ENCODE results near the gene TEX35.
"Not testable (repeated sequence)": the region's sequence is repeated elsewhere in the genome, so short reads cannot be mapped to it uniquely, and the experiment has no call there.

The TEX35 gene

GRCh38 chr1:178541829-178542553 lies 29.1 kb downstream of the TEX35 start:
- no peak for DNase-seq (ENCODE audit: low spot score)

- peak; percentile 99 for DNase-seq (ENCODE audit: low spot score)
Measured at GRCh38 chr1:178542554-178543289, 29.8 kb downstream of the TEX35 start.

- no peak for DNase-seq (ENCODE audit: low spot score)
Measured at GRCh38 chr1:178543290-178543607, 30.3 kb downstream of the TEX35 start.

- no peak for DNase-seq (ENCODE audit: low spot score)
Measured at GRCh38 chr1:178544531-178544930, 31.6 kb downstream of the TEX35 start.

GRCh38 chr1:178548108-178548507 lies 35.2 kb downstream of the TEX35 start:
- DNase-seq (ENCODE audit: low spot score) = no peak

- no peak for DNase-seq (ENCODE audit: low spot score)
Measured at GRCh38 chr1:178551307-178551706, 38.4 kb downstream of the TEX35 start.

- no peak for DNase-seq (ENCODE audit: low spot score)
Measured at GRCh38 chr1:178551940-178552339, 39.0 kb downstream of the TEX35 start.

- DNase-seq (ENCODE audit: low spot score) = no peak
Measured at GRCh38 chr1:178552856-178553255, 39.9 kb downstream of the TEX35 start.

GRCh38 chr1:178554351-178554750 lies 41.4 kb downstream of the TEX35 start:
- DNase-seq (ENCODE audit: low spot score) = not testable (repeated sequence)

GRCh38 chr1:178555613-178556012 lies 42.7 kb downstream of the TEX35 start:
- not testable (repeated sequence) for DNase-seq (ENCODE audit: low spot score)

- not testable (repeated sequence) for DNase-seq (ENCODE audit: low spot score)
Measured at GRCh38 chr1:178558816-178559215, 45.9 kb downstream of the TEX35 start.

- no peak for DNase-seq (ENCODE audit: low spot score)
Measured at GRCh38 chr1:178560871-178561376, 48.0 kb downstream of the TEX35 start.

GRCh38 chr1:178563099-178563820 lies 50.4 kb downstream of the TEX35 start:
- DNase-seq (ENCODE audit: low spot score) = no peak

GRCh38 chr1:178564086-178564782 lies 51.3 kb downstream of the TEX35 start:
- DNase-seq (ENCODE audit: low spot score) = no peak

GRCh38 chr1:178564783-178565180 lies 51.9 kb downstream of the TEX35 start:
- DNase-seq (ENCODE audit: low spot score) = no peak

GRCh38 chr1:178565586-178565985 lies 52.7 kb downstream of the TEX35 start:
- DNase-seq (ENCODE audit: low spot score) = no peak

GRCh38 chr1:178566187-178566586 lies 53.3 kb downstream of the TEX35 start:
- no peak for DNase-seq (ENCODE audit: low spot score)

- DNase-seq (ENCODE audit: low spot score) = no peak
Measured at GRCh38 chr1:178571807-178572206, 58.9 kb downstream of the TEX35 start.

All from left forelimb (tissue), 1 donor.